C1 segment of cervical spinal cord (tissue), 14 donors: ENCODE measurements around the gene LYPD6B.
A peak's percentile ranks its signal among the peaks of the same experiment; 100 is the strongest.

ENCODE experiments used
- DNase-seq, 14 donors: peaks; one replicate each; lab custom pipeline; 2025; lab: John Stamatoyannopoulos, UW

The LYPD6B gene

GRCh38 chr2:149156971-149157740 lies 118.7 kb downstream of the LYPD6B start:
- no peak for DNase-seq

DNA sequence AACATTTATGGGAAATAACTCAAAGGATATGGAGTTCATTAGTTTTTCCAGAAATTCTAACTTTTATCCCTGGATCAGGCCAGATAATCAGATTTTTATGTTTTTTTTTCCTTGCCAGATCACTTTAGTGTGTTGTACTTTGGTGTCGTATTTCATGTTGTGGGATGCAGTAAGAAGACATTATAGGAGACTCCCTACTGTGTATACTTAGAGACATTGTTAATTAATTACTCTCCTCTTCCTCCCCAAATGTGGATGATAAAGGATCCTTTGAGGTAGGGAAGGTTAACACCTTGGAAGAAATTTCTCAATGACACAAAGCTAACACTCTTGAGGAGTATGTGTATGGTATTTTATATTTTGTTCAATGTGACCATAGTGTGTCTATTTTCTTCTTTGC lies 120.5 kb downstream of the LYPD6B start:
- no peak for DNase-seq

- DNase-seq = no peak
Observed at GRCh38 chr2:149160195-149160594, 121.7 kb downstream of the LYPD6B start.

- DNase-seq = no peak
Observed at GRCh38 chr2:149160701-149161217, 122.3 kb downstream of the LYPD6B start.

DNA sequence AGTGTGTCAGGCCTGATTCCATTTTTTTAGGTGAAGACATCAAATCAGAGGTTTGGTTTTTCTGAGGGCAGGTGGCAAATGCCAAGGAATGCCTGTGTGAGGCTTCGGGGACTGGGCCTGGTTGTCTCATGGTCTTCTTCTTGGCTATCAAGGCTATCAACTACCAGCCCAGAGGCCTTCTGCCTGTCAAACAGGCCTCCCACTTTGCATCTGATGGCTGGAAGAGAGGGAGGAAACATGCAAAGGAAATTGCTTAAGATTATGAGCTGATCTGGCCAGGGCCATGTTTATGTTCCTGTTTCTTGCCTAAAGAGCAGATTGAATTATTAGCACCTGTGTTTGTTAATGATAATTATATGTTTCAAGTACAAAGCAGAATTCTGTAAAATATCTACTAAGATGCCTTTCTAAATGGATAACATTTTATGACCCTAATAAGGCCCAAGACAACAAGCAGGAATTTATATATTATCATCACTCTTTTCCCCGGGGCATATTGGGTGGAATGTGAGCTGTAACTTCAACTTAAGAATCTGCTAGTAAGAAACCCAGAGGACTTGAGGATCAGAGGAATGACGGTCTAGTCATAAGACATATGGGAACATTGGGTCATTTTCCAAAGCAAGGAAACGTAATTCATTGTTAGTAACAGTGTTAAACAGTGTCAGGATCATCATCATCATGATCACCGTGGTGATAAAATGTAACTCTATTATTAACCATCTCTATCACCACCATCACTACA lies 123.2 kb downstream of the LYPD6B start:
- no peak for DNase-seq

DNA sequence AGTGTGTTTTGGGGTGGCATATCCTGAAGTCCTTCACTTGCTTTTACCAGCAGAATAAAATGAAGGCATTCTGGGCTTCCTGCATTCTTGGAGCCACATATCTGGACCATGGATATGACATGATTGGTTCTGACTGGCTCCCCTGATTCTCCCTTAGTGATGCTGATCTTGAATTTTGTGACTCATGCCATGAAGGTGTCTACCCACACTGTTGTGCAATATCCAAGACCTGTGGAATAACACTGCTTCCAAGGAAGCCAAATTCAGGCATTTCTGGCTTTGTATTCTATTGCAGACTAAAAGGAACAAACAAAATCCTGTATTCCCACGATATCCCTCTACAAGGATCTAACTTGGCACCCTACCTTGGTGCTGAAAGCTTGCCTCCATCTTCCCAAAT lies 125.8 kb downstream of the LYPD6B start:
- no peak for DNase-seq

GRCh38 chr2:149164827-149165226 lies 126.3 kb downstream of the LYPD6B start:
- no peak for DNase-seq

- DNase-seq = no peak
Observed at GRCh38 chr2:149167001-149167780, 128.7 kb downstream of the LYPD6B start.

- no peak for DNase-seq
Observed at GRCh38 chr2:149167941-149168340, 129.4 kb downstream of the LYPD6B start.

GRCh38 chr2:149169656-149170055 lies 131.2 kb downstream of the LYPD6B start:
- DNase-seq = no peak

- no peak for DNase-seq
Observed at GRCh38 chr2:149170156-149170555, 131.7 kb downstream of the LYPD6B start.

DNA sequence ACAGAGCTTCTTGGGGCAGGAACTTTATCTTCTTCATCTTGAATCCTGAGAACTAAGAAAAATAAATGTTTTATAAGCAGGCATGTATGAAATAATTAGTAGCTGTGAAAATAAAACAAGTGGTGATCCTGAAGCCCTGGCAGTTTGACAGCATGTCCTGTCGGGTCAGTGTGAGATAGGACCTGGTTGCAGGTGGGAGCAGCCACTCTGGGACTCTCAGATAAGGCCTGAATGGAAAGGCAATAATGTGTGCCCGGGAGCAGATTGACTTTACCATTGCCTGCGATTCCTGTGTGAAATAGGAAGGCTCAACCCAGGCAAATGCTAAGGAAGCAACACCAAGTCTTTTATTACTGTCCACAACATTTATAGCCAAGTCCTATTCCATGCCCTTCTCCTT lies 132.4 kb downstream of the LYPD6B start:
- no peak for DNase-seq

GRCh38 chr2:149173220-149173619 lies 134.7 kb downstream of the LYPD6B start:
- DNase-seq = no peak

DNA sequence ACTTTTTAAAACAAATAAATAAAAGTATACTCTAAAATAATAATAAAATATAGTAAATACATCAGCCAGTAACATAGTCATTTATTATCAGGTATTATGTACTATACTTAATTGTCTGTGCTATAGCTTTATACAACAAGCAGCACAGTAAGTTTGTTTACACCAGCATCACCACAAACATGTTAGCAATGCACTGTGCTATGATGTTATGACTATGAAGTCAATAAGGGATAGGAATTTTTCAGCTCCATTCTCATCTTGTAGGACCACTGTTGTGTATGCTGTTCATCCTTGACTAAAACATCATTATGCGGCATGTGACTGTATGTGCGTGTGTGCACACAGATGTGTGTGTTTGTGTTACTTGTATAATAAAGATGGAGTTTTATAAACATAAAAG lies 137.5 kb downstream of the LYPD6B start:
- no peak for DNase-seq

- DNase-seq = no peak
Observed at GRCh38 chr2:149178612-149179011, 140.1 kb downstream of the LYPD6B start.

DNA sequence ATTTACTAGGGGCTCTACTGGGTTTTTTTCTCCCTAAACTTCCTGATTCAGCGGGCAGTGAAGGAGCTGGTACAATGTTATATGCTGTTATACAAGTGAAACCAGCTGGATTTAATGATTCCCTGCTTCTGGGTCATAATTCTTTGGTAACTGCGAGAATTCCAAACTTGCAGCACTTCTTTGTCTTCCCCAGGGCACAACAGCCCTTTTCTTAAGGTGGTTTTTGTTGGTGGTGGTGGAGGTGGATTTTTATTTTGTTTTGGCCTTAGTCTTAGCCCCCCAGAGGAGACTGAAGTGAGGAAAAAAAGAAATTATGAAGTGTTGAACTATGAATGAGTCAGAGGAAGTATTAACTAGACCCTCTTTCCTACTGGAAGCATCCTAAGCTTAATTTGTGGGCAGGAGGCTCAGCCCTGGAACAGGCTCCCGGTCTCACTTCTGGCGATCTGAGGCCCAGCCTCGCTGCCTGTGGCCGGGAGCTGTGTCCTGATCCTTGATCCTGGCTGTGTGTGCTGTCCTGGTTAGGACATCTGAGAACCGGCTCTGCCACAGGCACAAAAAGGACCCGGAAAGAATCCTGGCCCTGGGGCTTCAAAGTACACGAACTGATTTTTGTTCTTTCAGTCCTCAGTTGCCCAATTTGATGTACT lies 141.9 kb downstream of the LYPD6B start:
- DNase-seq = no peak

- DNase-seq = no peak
Observed at GRCh38 chr2:149183187-149183586, 144.7 kb downstream of the LYPD6B start.

- peak in 1 of 14 donors; percentile 3 for DNase-seq
Observed at GRCh38 chr2:149184991-149185390, 146.5 kb downstream of the LYPD6B start.

DNA sequence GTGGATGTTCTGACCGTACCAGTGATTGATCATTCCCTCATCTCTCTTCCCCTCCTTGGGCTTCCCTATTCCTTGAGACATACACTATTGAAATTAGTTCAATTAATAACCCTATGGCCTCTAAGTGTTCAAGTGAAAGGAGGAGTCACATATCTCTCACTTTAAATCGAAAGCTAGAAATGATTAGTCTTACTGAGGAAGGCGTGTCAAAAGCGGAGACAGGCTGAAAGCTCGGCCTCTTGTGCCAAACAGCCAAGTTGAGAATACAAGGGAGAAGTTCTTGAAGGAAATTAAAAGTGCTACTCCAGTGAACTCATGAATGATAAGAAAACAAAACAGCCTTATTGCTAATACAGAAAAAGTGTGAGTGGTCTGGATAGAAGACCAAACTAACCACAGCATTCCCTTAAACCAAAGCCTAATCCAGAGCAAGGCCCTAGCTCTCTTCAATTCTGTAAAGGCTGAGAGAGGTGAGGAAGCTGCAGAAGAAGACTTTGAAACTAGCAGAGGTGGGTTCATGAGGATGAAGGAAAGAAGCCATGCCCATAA lies 147.5 kb downstream of the LYPD6B start:
- DNase-seq = no peak

GRCh38 chr2:149187057-149187456 lies 148.6 kb downstream of the LYPD6B start:
- DNase-seq = no peak

DNA sequence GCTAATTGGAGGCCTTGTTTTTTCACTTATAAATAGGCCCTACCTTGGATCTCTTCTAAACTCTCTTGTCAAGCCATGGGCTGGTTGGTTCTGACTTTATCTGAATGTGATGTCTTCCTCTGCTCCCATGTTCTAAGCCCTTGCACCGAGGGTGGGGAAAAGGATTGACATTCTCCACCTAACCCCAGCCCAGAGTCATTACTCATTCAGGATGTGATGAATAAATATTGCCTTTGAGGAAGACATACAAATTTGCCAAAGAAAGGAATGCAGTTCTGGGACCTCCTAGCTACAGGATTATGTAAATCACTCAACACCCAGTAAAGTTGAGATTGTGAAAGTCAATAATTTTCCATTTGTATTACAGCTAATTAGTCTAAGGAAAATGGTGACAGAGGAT lies 149.8 kb downstream of the LYPD6B start:
- DNase-seq = no peak
